Measurements from ENCODE around the gene TSPAN18.
A peak's percentile ranks its signal among the peaks of the same experiment; 100 is the strongest.

TSPAN18 gene

DNA sequence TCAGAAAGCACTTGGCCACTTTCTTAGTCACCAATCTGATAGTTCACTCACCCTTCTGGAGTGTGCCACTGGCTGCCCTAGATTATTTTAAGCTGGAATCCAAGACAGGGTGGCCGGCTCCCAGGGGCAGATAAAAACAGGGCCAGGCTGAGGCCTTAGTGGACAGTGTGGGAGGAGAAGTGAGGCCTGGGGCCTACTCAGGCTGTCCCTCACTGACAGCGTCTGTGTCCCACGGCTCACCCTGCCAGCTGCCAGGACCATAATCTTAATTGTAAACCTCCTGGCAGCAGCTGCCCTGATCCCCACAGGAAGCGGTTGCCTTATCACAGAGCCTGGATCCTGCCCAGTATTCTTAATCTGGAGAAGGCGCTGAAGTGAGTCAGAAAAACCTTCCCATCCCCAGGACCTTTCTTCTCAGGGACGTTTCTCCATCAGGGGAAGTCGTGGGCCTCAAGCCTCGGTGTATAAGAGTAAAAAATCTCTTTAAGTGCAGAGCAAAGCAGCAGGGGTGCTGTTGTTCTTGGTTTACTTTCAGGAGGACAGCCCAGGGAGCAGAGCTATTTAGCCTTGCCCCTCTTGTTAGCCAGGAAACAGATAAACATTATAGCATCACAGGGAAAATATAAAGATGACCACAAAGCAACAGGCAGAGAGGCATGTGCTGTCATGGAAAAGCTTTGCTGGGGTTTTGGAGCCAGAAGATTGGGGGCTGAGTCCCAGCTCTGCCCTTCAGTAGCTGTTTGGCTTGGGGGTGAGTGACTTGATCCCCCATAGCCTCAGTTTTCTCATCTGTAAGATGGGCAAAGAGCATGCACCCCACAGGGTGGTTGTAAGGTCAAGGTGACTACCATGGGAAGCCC is 39.6 kb downstream of the TSPAN18 start:
- DNase-seq (ENCODE audit: low read depth), result peak; percentile 41
- TF ChIP-seq, protein P1, sequence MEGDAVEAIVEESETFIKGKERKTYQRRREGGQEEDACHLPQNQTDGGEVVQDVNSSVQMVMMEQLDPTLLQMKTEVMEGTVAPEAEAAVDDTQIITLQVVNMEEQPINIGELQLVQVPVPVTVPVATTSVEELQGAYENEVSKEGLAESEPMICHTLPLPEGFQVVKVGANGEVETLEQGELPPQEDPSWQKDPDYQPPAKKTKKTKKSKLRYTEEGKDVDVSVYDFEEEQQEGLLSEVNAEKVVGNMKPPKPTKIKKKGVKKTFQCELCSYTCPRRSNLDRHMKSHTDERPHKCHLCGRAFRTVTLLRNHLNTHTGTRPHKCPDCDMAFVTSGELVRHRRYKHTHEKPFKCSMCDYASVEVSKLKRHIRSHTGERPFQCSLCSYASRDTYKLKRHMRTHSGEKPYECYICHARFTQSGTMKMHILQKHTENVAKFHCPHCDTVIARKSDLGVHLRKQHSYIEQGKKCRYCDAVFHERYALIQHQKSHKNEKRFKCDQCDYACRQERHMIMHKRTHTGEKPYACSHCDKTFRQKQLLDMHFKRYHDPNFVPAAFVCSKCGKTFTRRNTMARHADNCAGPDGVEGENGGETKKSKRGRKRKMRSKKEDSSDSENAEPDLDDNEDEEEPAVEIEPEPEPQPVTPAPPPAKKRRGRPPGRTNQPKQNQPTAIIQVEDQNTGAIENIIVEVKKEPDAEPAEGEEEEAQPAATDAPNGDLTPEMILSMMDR (conservative IDR thresholded peaks at IDR 0.05; ENCODE audit: control insufficient read depth, insufficient read depth, low read depth, low read length), result no peak
- no peak overlapping the region for H3K4me3 ChIP-seq (ENCODE audit: control insufficient read depth, low read depth, low read length)

DNA sequence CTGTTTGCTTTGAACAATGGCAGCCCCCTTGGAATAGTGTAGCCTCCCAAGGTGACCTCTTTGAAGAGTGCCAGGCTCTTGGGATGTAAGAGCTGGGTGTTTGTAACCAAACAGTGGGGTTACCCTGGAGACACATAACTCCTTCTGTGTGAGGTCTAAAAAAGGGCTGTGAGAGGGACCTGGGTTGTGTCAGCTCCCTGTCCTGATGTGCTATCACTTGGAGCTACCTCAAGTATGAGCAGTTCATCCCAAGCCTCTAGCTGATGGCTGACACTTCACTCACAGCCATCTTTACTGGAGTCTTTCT is 40.2 kb downstream of the TSPAN18 start:
- TF ChIP-seq, protein P1 (conservative IDR thresholded peaks at IDR 0.05; ENCODE audit: control insufficient read depth, insufficient read depth, low read depth, low read length), result no peak
- H3K4me3 ChIP-seq (ENCODE audit: control insufficient read depth, low read depth, low read length), result no peak overlapping the region
- no peak for DNase-seq (ENCODE audit: low read depth)

- TF ChIP-seq, protein P1 (conservative IDR thresholded peaks at IDR 0.05; ENCODE audit: control insufficient read depth, insufficient read depth, low read depth, low read length), result no peak
- H3K4me3 ChIP-seq (ENCODE audit: control insufficient read depth, low read depth, low read length), result no peak overlapping the region
- DNase-seq (ENCODE audit: low read depth), result no peak
Observed at GRCh38 chr11:44767421-44767820, 40.7 kb downstream of the TSPAN18 start.

- H3K4me3 ChIP-seq (ENCODE audit: control insufficient read depth, low read depth, low read length), result no peak overlapping the region
- no peak for DNase-seq (ENCODE audit: low read depth)
- TF ChIP-seq, protein P1 (conservative IDR thresholded peaks at IDR 0.05; ENCODE audit: control insufficient read depth, insufficient read depth, low read depth, low read length), result no peak
Observed at GRCh38 chr11:44770401-44770800, 43.6 kb downstream of the TSPAN18 start.

DNA sequence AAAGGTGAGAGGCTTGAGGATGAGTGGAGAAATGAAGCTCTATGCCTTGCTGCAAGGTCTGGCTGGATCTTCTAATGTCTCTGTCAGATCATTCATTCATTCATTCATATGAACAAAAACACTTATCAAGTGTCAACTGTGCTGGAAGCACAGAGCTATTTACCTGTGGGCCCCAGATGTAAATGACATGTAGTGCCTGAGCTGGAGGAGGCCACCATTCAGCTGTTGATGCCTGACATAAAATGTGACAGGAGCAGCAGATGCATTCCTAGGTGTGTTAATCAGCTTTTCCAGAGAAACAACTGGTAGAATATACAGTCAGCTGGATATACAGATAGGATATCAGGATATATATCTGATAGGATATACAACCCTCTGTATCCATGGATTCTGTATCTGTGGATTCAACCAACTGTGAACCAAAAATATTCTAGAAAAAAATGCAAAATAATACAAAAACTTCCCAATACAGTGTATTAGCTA is 44.5 kb downstream of the TSPAN18 start:
- TF ChIP-seq, protein P1 (conservative IDR thresholded peaks at IDR 0.05; ENCODE audit: control insufficient read depth, insufficient read depth, low read depth, low read length), result no peak
- DNase-seq (ENCODE audit: low read depth), result no peak
- no peak overlapping the region for H3K4me3 ChIP-seq (ENCODE audit: control insufficient read depth, low read depth, low read length)

DNA sequence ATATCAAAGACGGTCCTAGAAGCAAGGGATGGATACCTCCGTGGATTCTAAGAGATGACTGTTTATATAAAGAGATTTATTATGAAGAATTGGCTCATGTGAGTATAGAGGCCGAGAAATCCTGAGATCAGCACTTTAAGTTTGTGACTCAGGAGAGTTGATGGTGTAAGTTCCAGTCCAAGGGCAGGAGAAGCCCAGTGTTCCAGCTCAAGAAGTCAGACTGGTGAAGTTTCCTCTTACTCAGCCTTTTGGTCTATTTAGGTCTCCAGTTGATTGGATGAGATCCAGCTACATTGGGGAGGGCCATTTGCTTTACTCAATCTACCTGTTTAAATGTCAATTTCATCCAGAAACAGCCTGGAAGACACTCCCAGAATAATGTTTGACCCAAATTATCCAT is 45.1 kb downstream of the TSPAN18 start:
- H3K4me3 ChIP-seq (ENCODE audit: control insufficient read depth, low read depth, low read length), result no peak overlapping the region
- DNase-seq (ENCODE audit: low read depth), result no peak
- TF ChIP-seq, protein P1 (conservative IDR thresholded peaks at IDR 0.05; ENCODE audit: control insufficient read depth, insufficient read depth, low read depth, low read length), result no peak

All from fibroblast of mammary gland (primary cell).